HL-60 (cell line): ENCODE measurements around the gene EPOP.

ENCODE experiments used
- DNase-seq, 2 experiments: peaks; one replicate each; pipeline ENCODE4 v3.0.0-alpha.2; 2010 to 2020; ENCODE audit warnings: low read depth in 1 of 2, low spot score in 1 of 2
- H3K27ac ChIP-seq: fragments of 250-450 bp; sonication (Bioruptor Pico); replicated peaks from 2 replicates; pipeline ENCODE4 v1.5.1; 2020; ENCODE audit warnings: mild to moderate bottlenecking, moderate library complexity
- H3K27me3 ChIP-seq: fragments of 250-450 bp; sonication (Bioruptor Pico); 2 replicates; pipeline ENCODE4 v1.5.1; 2021; ENCODE audit warnings: mild to moderate bottlenecking, moderate library complexity; ENCODE audit not compliant: insufficient read depth, poor library complexity, severe bottlenecking
- H3K4me3 ChIP-seq: replicated peaks from 2 replicates; pipeline ENCODE4 v1.5.1; 2011; ENCODE audit warnings: mild to moderate bottlenecking, control low read depth, low read length; ENCODE audit not compliant: insufficient read depth
- GABPA ChIP-seq: IDR thresholded peaks from 2 replicates; pipeline ENCODE4 v1.6.1; 2012; ENCODE audit warnings: low read depth
- POLR2AphosphoS5 ChIP-seq: IDR thresholded peaks from 2 replicates; pipeline ENCODE4 v1.6.1; 2012; ENCODE audit warnings: low read depth
- REST ChIP-seq: IDR thresholded peaks from 2 replicates; pipeline ENCODE4 v1.6.1; 2012; ENCODE audit warnings: low read depth; ENCODE audit not compliant: insufficient replicate concordance
- SPI1 ChIP-seq: IDR thresholded peaks from 2 replicates; pipeline ENCODE4 v1.6.1; 2012; ENCODE audit warnings: low read depth, mild to moderate bottlenecking, borderline replicate concordance
- TF ChIP-seq, protein P1 (sequence below): IDR thresholded peaks from one replicate; pipeline ENCODE4 v1.5.1; 2011; ENCODE audit warnings: low read length, control low read depth, inconsistent platforms; ENCODE audit not compliant: insufficient read depth

EPOP gene

GRCh38 chr17:38685491-38685890 is 10.7 kb upstream of the EPOP start:
- DNase-seq = no peak
- no peak for TF ChIP-seq REST
- TF ChIP-seq POLR2AphosphoS5 = no peak
- TF ChIP-seq, protein P1, sequence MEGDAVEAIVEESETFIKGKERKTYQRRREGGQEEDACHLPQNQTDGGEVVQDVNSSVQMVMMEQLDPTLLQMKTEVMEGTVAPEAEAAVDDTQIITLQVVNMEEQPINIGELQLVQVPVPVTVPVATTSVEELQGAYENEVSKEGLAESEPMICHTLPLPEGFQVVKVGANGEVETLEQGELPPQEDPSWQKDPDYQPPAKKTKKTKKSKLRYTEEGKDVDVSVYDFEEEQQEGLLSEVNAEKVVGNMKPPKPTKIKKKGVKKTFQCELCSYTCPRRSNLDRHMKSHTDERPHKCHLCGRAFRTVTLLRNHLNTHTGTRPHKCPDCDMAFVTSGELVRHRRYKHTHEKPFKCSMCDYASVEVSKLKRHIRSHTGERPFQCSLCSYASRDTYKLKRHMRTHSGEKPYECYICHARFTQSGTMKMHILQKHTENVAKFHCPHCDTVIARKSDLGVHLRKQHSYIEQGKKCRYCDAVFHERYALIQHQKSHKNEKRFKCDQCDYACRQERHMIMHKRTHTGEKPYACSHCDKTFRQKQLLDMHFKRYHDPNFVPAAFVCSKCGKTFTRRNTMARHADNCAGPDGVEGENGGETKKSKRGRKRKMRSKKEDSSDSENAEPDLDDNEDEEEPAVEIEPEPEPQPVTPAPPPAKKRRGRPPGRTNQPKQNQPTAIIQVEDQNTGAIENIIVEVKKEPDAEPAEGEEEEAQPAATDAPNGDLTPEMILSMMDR = no peak
- TF ChIP-seq GABPA = no peak
- no peak for TF ChIP-seq SPI1

DNA sequence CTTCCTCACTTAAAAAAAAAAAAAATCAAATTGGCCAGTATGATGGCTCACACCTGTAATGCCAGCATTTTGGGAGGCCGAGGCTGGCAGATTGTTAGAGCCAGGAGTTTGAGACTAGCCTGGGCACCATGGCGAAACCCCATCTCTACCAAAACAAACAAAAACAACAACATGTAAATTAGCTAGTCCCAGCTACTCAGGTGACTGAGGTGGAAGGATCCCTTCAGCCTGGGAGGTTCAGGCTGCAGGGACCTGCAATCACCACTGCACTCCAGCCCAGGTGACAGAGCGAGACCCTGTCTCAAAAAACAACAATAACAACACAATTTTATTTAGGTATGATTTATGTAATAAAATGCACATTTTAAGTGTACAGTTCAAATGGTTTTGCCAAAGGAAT is 6.3 kb upstream of the EPOP start:
- Histone ChIP-seq H3K27ac (no peak overlapping the region), H3K27me3 (peaks cover under 1% of the 10 kb centered on the region), H3K4me3 (no peak overlapping the region)
- DNase-seq = no peak
- TF ChIP-seq POLR2AphosphoS5 = no peak
- TF ChIP-seq, protein P1 = no peak
- TF ChIP-seq REST = no peak
- no peak for TF ChIP-seq GABPA
- no peak for TF ChIP-seq SPI1

More at GRCh38 chr17:38685491-38685890, 10.7 kb upstream of the EPOP start:
- H3K27me3 ChIP-seq = no peaks in the 10 kb centered on the region
- H3K27ac ChIP-seq = no peak overlapping the region
- no peak overlapping the region for H3K4me3 ChIP-seq

DNA sequence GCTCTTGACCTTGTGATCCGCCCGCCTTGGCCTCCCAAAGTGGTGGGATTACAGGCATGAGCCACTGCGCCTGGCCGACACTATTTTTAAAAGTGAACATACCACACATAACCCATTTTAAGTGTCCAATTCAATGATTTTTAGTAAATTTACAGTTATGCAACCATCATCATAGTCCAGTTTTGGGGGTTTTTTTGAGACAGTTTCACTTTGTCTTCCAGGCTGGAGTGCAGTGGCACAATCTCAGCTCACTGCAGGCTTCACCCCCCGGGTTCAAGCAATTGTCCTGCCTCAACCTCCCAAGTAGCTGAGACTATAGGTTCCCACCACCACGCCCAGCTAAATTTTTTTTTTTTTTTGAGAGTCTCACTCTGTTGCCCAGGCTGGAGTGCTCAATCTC is 3.1 kb upstream of the EPOP start:
- no peak overlapping the region for H3K27ac ChIP-seq
- H3K4me3 ChIP-seq = no peak overlapping the region
- no peak for DNase-seq
- TF ChIP-seq GABPA (no peak), POLR2AphosphoS5 (no peak), SPI1 (no peak), REST (no peak)
- TF ChIP-seq, protein P1 = no peak
- H3K27me3 ChIP-seq = peaks cover 20% of the 10 kb centered on the region
